Measurements from ENCODE around the gene IL26. TPM values are rescaled to one million over a fixed set of nuclear protein-coding genes. Genes with fewer than 3 reads are reported as not detected.

IL26 gene
- total and polyA plus RNA-seq, 2 of the 4 experiments (the other 2 are of a cell fraction), result not detected

GRCh38 chr12:68190301-68190700 lies 35.3 kb downstream of the IL26 start:
- Histone ChIP-seq H3K18ac (ENCODE audit: low read depth, low read length) (no peak overlapping the region), H3K79me1 (ENCODE audit: low read depth in 1 of 2, low read length in 2 of 2) (no peaks in the 10 kb centered on the region), H3K27ac (ENCODE audit: insufficient read depth, low read length) (no peak overlapping the region), H4K20me1 (ENCODE audit: insufficient read depth, low read length) (no peaks in the 10 kb centered on the region), H2AK9ac (replicated peaks; ENCODE audit: low read depth, low read length, poor library complexity) (no peak overlapping the region), H3K9ac (ENCODE audit: low read depth, low read length) (no peak overlapping the region), H3K36me3 (ENCODE audit: control insufficient read depth, insufficient read depth, low read length) (no peaks in the 10 kb centered on the region), H2BK120ac (ENCODE audit: low read depth, low read length) (no peak overlapping the region), H3K56ac (ENCODE audit: extremely low read depth, insufficient read depth, low read length) (no peak overlapping the region), H4K8ac (ENCODE audit: low read depth in 2 of 2, low read length in 2 of 2) (no peak overlapping the region), H3K4ac (ENCODE audit: low read depth, low read length) (no peak overlapping the region), H3K23ac (ENCODE audit: low read depth, low read length) (no peak overlapping the region), H3K9me1 (ENCODE audit: insufficient read depth, low read length) (no peaks in the 10 kb centered on the region), H2BK15ac (ENCODE audit: low read depth, low read length) (no peak overlapping the region), H3K4me1 (ENCODE audit: control insufficient read depth, insufficient read depth, low read length) (no peaks in the 10 kb centered on the region), H3K9me3 (ENCODE audit: control insufficient read depth, insufficient read depth, low read length) (no peaks in the 10 kb centered on the region), H3K4me3 (ENCODE audit: insufficient read depth, low read depth, low read length) (no peak overlapping the region), H2AK5ac (ENCODE audit: low read depth, low read length) (no peak overlapping the region), H2BK5ac (ENCODE audit: low read depth, low read length, poor library complexity, severe bottlenecking) (no peak overlapping the region), H3K27me3 (ENCODE audit: control insufficient read depth, insufficient read depth, low read length) (peaks cover 8% of the 10 kb centered on the region), H4K5ac (ENCODE audit: low read depth, low read length) (no peak overlapping the region), H3K4me2 (ENCODE audit: low read depth, low read length) (no peak overlapping the region), H4K91ac (ENCODE audit: insufficient read depth, low read depth, low read length) (no peak overlapping the region), H2BK20ac (ENCODE audit: low read depth, low read length) (no peak overlapping the region), H3K14ac (replicated peaks; ENCODE audit: low read depth, low read length) (no peak overlapping the region), H2AFZ (replicated peaks; ENCODE audit: low read length, poor library complexity) (no peak overlapping the region)
- CTCF ChIA-PET, result no interaction called here
- in situ Hi-C loops (cut with MboI; ENCODE audit: low sequenced_read_pairs), result no loop called here
- no peak for TF ChIP-seq CEBPB (IDR thresholded peaks at IDR 0.05; ENCODE audit: low read depth, low read length)
- no peak for TF ChIP-seq ELK1 (IDR thresholded peaks at IDR 0.05; ENCODE audit: borderline replicate concordance, low read depth, low read length)
- no peak for TF ChIP-seq FOS (IDR thresholded peaks at IDR 0.05; ENCODE audit: low read depth, low read length)
- ATAC-seq (ENCODE audit: low read depth), result no peak
- dilution Hi-C loops (cut with HindIII; ENCODE audit: low sequenced_read_pairs, unreplicated experiment), result no loop called here
- DNase-seq, result no peak
- intact Hi-C loops (cut with micrococcal nuclease), result no loop called here
- no TSS peak for BruUV-seq (replicated peaks)
- POLR2A ChIA-PET (ENCODE audit: unreplicated experiment), result no interaction called here
